Ascending aorta (tissue), 2 donors: ENCODE measurements around the gene THOC6. TPM values are rescaled to one million over a fixed set of nuclear protein-coding genes. Genes with fewer than 3 reads are reported as not detected.

Source experiments
- DNase-seq, 2 donors: peaks; one replicate each; pipeline ENCODE4 v3.0.0-alpha.2; 2019; ENCODE audit warnings: low spot score in 2 of 2
- H3K27ac ChIP-seq, 2 donors: fragments of 200-600 bp; sonication (generic); one replicate each; pipeline ENCODE4 v1.5.1; 2016 to 2017; ENCODE audit warnings: mild to moderate bottlenecking in 1 of 2
- H3K27me3 ChIP-seq: fragments of 200-600 bp; sonication (generic); one replicate; pipeline ENCODE4 v1.5.1; 2017
- H3K36me3 ChIP-seq, 2 donors: fragments of 200-600 bp; sonication (generic); one replicate each; pipeline ENCODE4 v1.5.1; 2016
- H3K4me1 ChIP-seq, 2 donors: fragments of 200-600 bp; sonication (generic); one replicate each; pipeline ENCODE4 v1.5.1; 2016 to 2017; ENCODE audit warnings: mild to moderate bottlenecking in 1 of 2
- H3K4me3 ChIP-seq, 2 donors: fragments of 200-600 bp; sonication (generic); one replicate each; pipeline ENCODE4 v1.5.1; 2016 to 2017; ENCODE audit warnings: mild to moderate bottlenecking in 1 of 2
- H3K9me3 ChIP-seq, 2 donors: fragments of 200-600 bp; sonication (generic); one replicate each; pipeline ENCODE4 v1.5.1; 2016
- CTCF ChIP-seq, 3 experiments: fragments of 200-600 bp in 2 of 3; fragments of 450-650 bp in 1 of 3; sonication (generic) in 2 of 3; IDR thresholded peaks; one replicate each; pipeline ENCODE4 v1.5.1; 2016 to 2019; ENCODE audit warnings: antibody characterized with exemption in 3 of 3, mild to moderate bottlenecking in 1 of 3, moderate library complexity in 1 of 3
- intact Hi-C: fragments of 100-400 bp; cut with DNase I; formaldehyde crosslinking; loops from one replicate; pipeline ENCODE4 v1.15.1; 2023
- total RNA-seq: library from RNA; depleted of rRNA; stranded (reverse); fragments of >200 nt; gene quantifications from one replicate; pipeline ENCODE4 v1.1.0, GENCODE V29; 2016

Gene THOC6
- total RNA-seq, 1 donor from 2014 or later = 32.6 TPM

- H3K4me1 ChIP-seq = peaks cover 0 to 4% of the 10 kb centered on the region in 2 donors
- H3K4me3 ChIP-seq = peak overlapping the region in 1 of 2 donors; percentile 26
- H3K9me3 ChIP-seq = no peaks in the 10 kb centered on the region
- no peaks in the 10 kb centered on the region for H3K36me3 ChIP-seq
- H3K27ac ChIP-seq = no peak overlapping the region
- intact Hi-C loops = loop anchor here (1.0 kb wide), 1 partner anchor 17 kb away; the partner anchor contains the start of gene TNFRSF12A
- peaks cover 10% of the 10 kb centered on the region for H3K27me3 ChIP-seq
- peak; percentile 37 to 66 (median 48) for TF ChIP-seq CTCF (IDR thresholded peaks at IDR 0.05)
- peak; percentile 87 to 97 for DNase-seq
These were observed 20.1 kb upstream of the THOC6 start for GRCh38 chr16:3003582-3004270.

- intact Hi-C loops = loop anchor here (1.0 kb wide), 1 partner anchor 16 kb away; the partner anchor contains the start of gene TNFRSF12A
- no peak for DNase-seq
- no peaks in the 10 kb centered on the region for H3K9me3 ChIP-seq
- no peaks in the 10 kb centered on the region for H3K36me3 ChIP-seq
- H3K4me1 ChIP-seq = peaks cover 0 to 4% of the 10 kb centered on the region in 2 donors
- H3K4me3 ChIP-seq = peak overlapping the region in 1 of 2 donors; percentile 26
- H3K27ac ChIP-seq = no peak overlapping the region
- H3K27me3 ChIP-seq = peaks cover 10% of the 10 kb centered on the region
- no peak for TF ChIP-seq CTCF (IDR thresholded peaks at IDR 0.05)
These were observed 19.5 kb upstream of the THOC6 start for GRCh38 chr16:3004319-3004718.

GRCh38 chr16:3004781-3005284, 19.0 kb upstream of the THOC6 start:
- Histone ChIP-seq H3K4me3 (peak overlapping the region; percentile 30 to 40), H3K36me3 (no peaks in the 10 kb centered on the region), H3K9me3 (no peaks in the 10 kb centered on the region), H3K27ac (no peak overlapping the region), H3K27me3 (peaks cover 10% of the 10 kb centered on the region), H3K4me1 (peaks cover 0 to 4% of the 10 kb centered on the region in 2 donors)
- no peak for DNase-seq
- no peak for TF ChIP-seq CTCF (IDR thresholded peaks at IDR 0.05)
- intact Hi-C loops = loop anchor here (1.0 kb wide), 1 partner anchor 15 kb away; the partner anchor contains the start of gene TNFRSF12A

- Histone ChIP-seq H3K4me3 (no peak overlapping the region), H3K27ac (no peak overlapping the region), H3K36me3 (no peaks in the 10 kb centered on the region), H3K4me1 (peaks cover 0 to 4% of the 10 kb centered on the region in 2 donors), H3K9me3 (no peaks in the 10 kb centered on the region), H3K27me3 (peaks cover 13% of the 10 kb centered on the region)
- TF ChIP-seq CTCF (IDR thresholded peaks at IDR 0.05) = no peak
- no peak for DNase-seq
- intact Hi-C loops = no loop called here
These were observed 16.5 kb upstream of the THOC6 start for GRCh38 chr16:3007059-3007956.

- intact Hi-C loops = no loop called here
- no peak overlapping the region for H3K4me3 ChIP-seq
- H3K4me1 ChIP-seq = peaks cover 0 to 4% of the 10 kb centered on the region in 2 donors
- no peak for TF ChIP-seq CTCF (IDR thresholded peaks at IDR 0.05)
- peaks cover 19% of the 10 kb centered on the region for H3K27me3 ChIP-seq
- no peak for DNase-seq
- H3K9me3 ChIP-seq = no peaks in the 10 kb centered on the region
- no peaks in the 10 kb centered on the region for H3K36me3 ChIP-seq
- no peak overlapping the region for H3K27ac ChIP-seq
These were observed 15.7 kb upstream of the THOC6 start for GRCh38 chr16:3007957-3008689.
